GM18519 (cell line): ENCODE results near the gene NEBL.

Experiments
- ATAC-seq: cut with Tn5 transposase; IDR thresholded peaks from one replicate; pipeline ENCODE4 v1.9.1; 2021; ENCODE audit warnings: mild to moderate bottlenecking, moderate library complexity; ENCODE audit not compliant: unreplicated experiment, low FRiP score

The NEBL gene

DNA sequence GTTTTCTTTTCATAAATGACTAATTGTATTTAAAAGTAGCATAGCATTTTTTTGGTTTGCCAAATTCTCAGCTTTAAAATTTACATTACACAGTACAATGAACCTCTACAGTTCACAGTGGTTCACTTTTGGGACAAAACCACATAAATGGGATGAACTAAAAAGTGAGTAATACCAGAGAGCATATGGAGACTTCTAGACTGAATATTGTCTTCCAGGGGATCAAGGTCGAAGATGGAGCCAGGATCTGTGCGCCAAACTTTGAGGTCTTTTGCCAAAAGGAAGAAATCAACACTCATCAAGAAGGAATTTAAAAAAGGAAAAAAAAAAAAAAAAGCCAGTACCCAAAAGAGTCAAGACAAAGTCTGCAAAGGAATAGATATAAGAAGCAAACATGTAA is 87.5 kb downstream of the NEBL start:
- ATAC-seq, result no peak

DNA sequence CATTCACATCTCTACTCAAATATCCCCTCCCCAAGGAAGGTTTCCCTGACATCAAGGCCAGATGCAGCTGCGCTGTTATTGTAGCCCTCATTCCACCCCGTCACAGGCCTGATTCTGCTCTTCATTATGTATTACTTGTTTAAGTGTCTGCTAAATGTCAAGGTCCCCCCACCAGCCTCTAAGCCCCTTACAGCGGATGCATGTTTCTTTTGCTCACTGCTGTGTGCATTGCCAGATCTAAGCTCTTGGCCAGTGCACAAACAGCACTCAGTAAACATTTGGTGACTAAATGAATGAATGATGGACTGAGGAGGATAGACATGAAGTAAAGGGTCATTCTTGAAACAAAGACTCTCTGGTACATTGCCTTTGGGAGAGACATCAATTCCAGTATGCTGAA is 90.6 kb downstream of the NEBL start:
- no peak for ATAC-seq

- no peak for ATAC-seq
Measured at GRCh38 chr10:20797290-20797689, 99.8 kb downstream of the NEBL start.

- no peak for ATAC-seq
Measured at GRCh38 chr10:20795391-20795790, 101.7 kb downstream of the NEBL start.

DNA sequence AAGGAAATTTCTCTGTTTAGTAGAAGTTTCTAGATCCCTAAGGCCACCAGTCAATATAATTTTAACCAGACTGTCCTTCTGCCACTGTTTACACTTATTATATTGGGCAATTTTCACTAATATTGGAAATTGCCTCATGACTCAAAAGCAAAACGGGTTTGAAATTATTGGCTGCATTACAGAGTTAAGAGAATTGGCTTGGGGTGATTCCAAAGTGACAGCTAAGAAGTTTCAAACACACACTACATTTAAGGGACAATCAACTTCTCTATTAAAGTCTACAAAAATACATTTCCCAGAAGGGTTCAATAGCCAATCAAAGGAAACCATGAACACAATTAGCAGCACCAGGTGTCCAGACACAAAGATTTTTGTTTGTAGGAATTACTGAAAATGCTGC is 111.9 kb downstream of the NEBL start:
- no peak for ATAC-seq

- no peak for ATAC-seq
Measured at GRCh38 chr10:20778008-20778757, 118.9 kb downstream of the NEBL start.

DNA sequence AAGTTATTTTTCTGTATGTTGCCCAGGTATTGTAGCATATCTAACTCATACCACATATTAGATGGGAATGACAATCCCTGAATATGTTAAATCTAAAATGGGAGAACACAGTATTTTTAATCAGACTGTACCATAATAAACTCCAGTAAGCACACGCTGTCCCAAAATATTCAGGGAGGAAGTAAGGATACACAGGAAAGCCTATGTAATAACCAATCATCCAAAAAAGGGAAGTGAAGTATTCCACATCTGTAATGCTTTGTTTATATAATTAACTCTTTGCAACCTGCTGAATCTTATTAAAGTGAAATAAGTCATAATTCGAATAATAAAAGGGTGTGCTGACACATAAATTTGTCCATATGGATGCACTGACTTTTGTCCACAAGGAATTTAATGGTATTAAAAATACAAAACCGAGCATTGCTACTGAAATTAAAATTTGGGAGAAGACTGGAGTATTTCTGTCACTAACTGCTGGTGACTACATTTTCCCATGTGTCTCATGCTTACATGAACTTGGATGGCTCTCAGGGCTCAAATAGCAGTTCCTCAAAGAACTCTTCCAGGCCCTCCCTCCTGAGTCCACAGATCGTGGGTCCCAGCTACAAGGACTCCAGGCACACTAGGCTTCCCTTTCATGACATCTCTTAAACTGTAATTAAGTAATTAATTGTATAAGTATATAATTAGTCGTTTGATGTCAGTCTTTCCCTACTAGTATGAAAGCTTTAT is 120.6 kb downstream of the NEBL start:
- no peak for ATAC-seq

DNA sequence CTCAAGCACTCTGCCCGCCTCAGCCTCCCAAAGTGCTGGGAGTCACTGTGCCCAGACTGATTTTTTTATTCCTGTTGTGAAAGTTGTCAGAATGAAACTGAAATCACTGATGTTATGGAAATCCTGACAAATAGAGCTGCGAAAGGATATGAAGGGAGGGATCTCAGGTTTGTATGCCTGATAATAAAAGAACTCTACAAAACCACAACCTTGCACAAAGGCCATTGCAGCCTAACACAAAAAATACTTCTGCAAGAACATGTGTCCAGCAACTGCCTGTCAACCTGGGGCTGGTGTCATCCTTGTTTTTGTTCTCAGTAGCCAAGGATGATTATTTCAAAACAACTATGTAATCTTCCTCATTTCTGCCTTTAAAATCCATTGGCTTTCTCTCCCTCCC is 126.1 kb downstream of the NEBL start:
- no peak for ATAC-seq

DNA sequence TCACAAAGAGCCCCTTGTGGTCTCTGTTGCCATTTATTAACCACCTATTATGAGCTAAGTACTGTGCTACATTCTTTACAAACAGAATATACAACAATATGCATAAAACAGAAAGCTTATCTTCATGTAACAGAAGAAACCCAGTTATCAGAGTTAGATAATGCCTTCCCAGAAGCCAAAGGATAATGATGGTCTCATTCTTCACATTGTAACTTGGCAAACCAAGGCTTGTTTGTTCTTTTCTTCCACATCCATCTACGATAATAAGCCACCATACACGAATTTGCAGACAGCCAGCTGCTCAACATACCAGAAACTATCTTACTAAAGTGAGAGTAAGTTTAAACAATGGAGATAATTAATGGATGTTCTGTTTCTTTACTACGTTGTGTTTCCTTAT is 127.6 kb downstream of the NEBL start:
- no peak for ATAC-seq

- ATAC-seq, result no peak
Measured at GRCh38 chr10:20768843-20769242, 128.3 kb downstream of the NEBL start.

DNA sequence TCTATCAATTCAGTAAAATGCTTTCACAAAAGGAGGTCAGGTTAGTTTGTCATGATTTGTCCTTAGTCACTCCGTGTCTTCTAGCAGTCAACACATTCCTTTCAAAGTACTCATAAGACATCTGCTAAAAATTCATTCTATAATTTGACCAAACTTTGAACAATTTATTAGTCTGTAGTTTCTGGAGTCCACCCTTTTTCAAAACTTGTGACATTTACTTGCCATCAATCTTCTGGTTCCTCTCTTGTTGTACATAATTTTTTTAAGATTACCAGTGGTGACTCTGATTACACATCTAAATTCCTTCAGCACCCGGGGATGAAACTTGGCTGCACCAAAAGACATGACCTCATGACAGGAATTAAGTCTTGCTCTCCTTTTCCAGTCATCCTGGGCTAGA is 130.1 kb downstream of the NEBL start:
- ATAC-seq, result no peak

GRCh38 chr10:20765066-20765465 is 132.0 kb downstream of the NEBL start:
- no peak for ATAC-seq

DNA sequence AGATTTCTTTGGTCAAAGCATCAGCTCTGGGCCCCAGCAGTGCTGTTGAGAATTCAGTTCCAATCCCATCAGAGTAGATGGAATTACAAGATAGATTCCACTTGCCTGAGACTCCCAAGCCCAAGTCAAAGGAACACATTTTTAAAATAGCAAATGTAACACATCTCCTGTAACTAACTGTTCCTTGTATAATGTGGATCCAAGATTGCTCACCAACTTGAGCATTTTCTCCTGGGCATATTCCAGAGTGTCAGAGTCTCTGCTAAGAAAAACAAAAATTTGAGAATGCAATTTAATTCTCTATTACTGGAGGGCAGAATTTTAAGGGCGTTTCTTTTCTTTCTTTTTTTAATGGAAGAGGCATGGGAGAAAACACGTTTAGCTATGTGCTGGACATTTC is 136.7 kb downstream of the NEBL start:
- no peak for ATAC-seq

GRCh38 chr10:20748551-20748950 is 148.6 kb downstream of the NEBL start:
- ATAC-seq, result no peak

DNA sequence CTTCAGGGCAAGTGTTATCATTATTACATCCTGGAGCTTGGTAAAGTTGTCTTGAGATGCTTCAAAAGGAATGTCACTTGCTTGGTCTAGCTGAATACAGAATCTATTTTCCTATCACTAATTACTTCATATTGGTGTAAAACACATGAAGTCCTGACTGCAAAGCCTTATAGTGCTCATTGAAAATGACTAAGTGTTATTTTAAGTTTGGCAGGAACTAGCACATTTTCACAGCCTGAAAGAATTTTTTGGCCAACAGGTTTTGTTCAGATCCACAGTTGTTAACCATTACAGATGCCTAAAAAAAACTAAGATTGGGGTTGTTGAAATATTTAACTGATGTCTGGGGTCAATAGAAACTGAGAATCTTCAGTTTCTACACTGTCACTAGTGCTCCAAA is 149.3 kb downstream of the NEBL start:
- no peak for ATAC-seq

DNA sequence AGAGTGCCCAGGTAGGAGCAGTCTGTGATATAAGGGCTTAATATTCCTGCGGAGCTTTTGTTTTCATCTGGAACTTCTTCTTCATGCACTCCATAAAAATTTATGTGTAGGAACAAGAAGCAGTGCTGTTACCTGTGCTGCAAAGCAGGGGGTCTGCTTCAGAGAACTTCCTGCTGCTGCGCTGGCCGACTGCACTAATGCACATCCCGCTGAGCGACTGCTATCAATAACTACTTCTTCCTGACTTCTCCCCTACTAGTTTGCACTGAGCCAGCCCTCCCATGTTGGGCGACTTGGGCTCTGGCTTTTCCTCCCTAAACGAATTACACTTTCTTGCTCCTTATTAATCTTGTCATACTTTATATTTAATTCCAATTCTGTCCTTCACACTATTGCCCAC is 150.3 kb downstream of the NEBL start:
- ATAC-seq, result no peak

- ATAC-seq, result no peak
Measured at GRCh38 chr10:20745556-20746375, 151.3 kb downstream of the NEBL start.

GRCh38 chr10:20744821-20745220 is 152.3 kb downstream of the NEBL start:
- no peak for ATAC-seq

GRCh38 chr10:20743942-20744341 is 153.2 kb downstream of the NEBL start:
- no peak for ATAC-seq

- ATAC-seq, result no peak
Measured at GRCh38 chr10:20742737-20743541, 154.2 kb downstream of the NEBL start.

GRCh38 chr10:20740120-20740519 is 157.0 kb downstream of the NEBL start:
- ATAC-seq, result no peak
